Ramos (cell line): ENCODE data around the gene XPO5.
"Not testable (repeated sequence)": the region's sequence is repeated elsewhere in the genome, so short reads cannot be mapped to it uniquely, and the experiment has no call there.

Experiments
- in situ Hi-C: fragments of 300-500 bp; cut with MboI; formaldehyde crosslinking; loops from one replicate; pipeline ENCODE4 v1.14.3; 2022; ENCODE audit warnings: low sequenced_read_pairs; ENCODE audit not compliant: unreplicated experiment

The XPO5 gene

GRCh38 chr6:43588194-43588593 is 12.4 kb upstream of the XPO5 start:
- in situ Hi-C loops, result no loop called here

GRCh38 chr6:43584892-43585570 is 9.2 kb upstream of the XPO5 start:
- in situ Hi-C loops, result no loop called here

GRCh38 chr6:43582911-43583310 is 7.1 kb upstream of the XPO5 start:
- in situ Hi-C loops, result no loop called here

GRCh38 chr6:43579171-43579570 is 3.3 kb upstream of the XPO5 start:
- in situ Hi-C loops, result no loop called here

- in situ Hi-C loops, result no loop called here
Measured at GRCh38 chr6:43578748-43579147, 2.9 kb upstream of the XPO5 start.

- in situ Hi-C loops, result no loop called here
Measured at GRCh38 chr6:43575105-43575771, 600 bp downstream of the XPO5 start.

GRCh38 chr6:43572015-43572414 is 3.8 kb downstream of the XPO5 start:
- in situ Hi-C loops, result no loop called here

- in situ Hi-C loops, result no loop called here
Measured at GRCh38 chr6:43570876-43571441, 4.9 kb downstream of the XPO5 start.

GRCh38 chr6:43559328-43559727 is 16.5 kb downstream of the XPO5 start:
- in situ Hi-C loops, result no loop called here

- in situ Hi-C loops, result not testable (repeated sequence)
Measured at GRCh38 chr6:43557620-43558019, 18.2 kb downstream of the XPO5 start.

GRCh38 chr6:43547222-43547621 is 28.6 kb downstream of the XPO5 start:
- in situ Hi-C loops, result no loop called here

- in situ Hi-C loops, result no loop called here
Measured at GRCh38 chr6:43544461-43544860, 31.4 kb downstream of the XPO5 start.

- in situ Hi-C loops, result no loop called here
Measured at GRCh38 chr6:43541774-43542471, 33.9 kb downstream of the XPO5 start.

GRCh38 chr6:43540507-43540906 is 35.3 kb downstream of the XPO5 start:
- in situ Hi-C loops, result no loop called here

- in situ Hi-C loops, result not testable (repeated sequence)
Measured at GRCh38 chr6:43539409-43539808, 36.4 kb downstream of the XPO5 start.

- in situ Hi-C loops, result not testable (repeated sequence)
Measured at GRCh38 chr6:43538986-43539385, 36.9 kb downstream of the XPO5 start.

GRCh38 chr6:43532201-43532600 is 43.6 kb downstream of the XPO5 start:
- in situ Hi-C loops, result no loop called here

GRCh38 chr6:43524483-43524961 is 51.3 kb downstream of the XPO5 start:
- in situ Hi-C loops, result no loop called here

- in situ Hi-C loops, result no loop called here
Measured at GRCh38 chr6:43523284-43523683, 52.6 kb downstream of the XPO5 start.

GRCh38 chr6:43522547-43523261 is 53.1 kb downstream of the XPO5 start:
- in situ Hi-C loops, result no loop called here
